Measurements from ENCODE around the gene LRP5. TPM values are rescaled to one million over a fixed set of nuclear protein-coding genes. Genes with fewer than 3 reads are reported as not detected.

Gene LRP5
- total and polyA plus RNA-seq, 9 of the 15 experiments (the other 6 are each of a cell fraction or from before 2014, with no cell fraction given): 0.48 to 44.2 (median 13.5) TPM

GRCh38 chr11:68363776-68364175 lies 51.4 kb downstream of the LRP5 start:
- no peaks in the 10 kb centered on the region for H3K9me1 ChIP-seq (ENCODE audit: control insufficient read depth, insufficient read depth, low read length)
- H3K79me2 ChIP-seq (ENCODE audit: control insufficient read depth, insufficient read depth, low read length): no peaks in the 10 kb centered on the region
- intact Hi-C loops (cut with micrococcal nuclease) (no loop called here), in situ Hi-C loops (cut with MboI) (no loop called here)
- no peak for DNase-seq (ENCODE audit: extremely low read depth in 1 of 4, low spot score in 3 of 4)
- H3K9ac ChIP-seq (ENCODE audit: insufficient read depth in 1 of 2, low read depth in 2 of 2, low read length in 2 of 2): no peak overlapping the region
- no peak overlapping the region for H3K27ac ChIP-seq (ENCODE audit: extremely low read depth, low read depth, low read length)
- H4K20me1 ChIP-seq (replicated peaks; ENCODE audit: control insufficient read depth, insufficient read depth, low read length): no peaks in the 10 kb centered on the region
- ATAC-seq: no peak
- H3K4me3 ChIP-seq: no peak overlapping the region
- BruUV-seq (replicated peaks): no TSS peak
- ChIA-PET POLR2A (interaction anchor here (0.6 to 1.1 kb wide), 2 partner anchors 11 to 49 kb away, joined by 3 to 6 read pairs; no protein-coding TSS in a partner anchor), CTCF (ENCODE audit: low intra/inter-chr PET ratio) (no interaction called here)
- no peak overlapping the region for H2AFZ ChIP-seq (ENCODE audit: low read depth, low read length)
- H3K4me1 ChIP-seq (replicated peaks in 1 of 2; ENCODE audit: control insufficient read depth in 2 of 2, insufficient read depth in 2 of 2, low read length in 2 of 2): peaks cover 0 to 3% of the 10 kb centered on the region in 2 experiments; a peak in 1 of 5 replicates
- H3K4me2 ChIP-seq (ENCODE audit: insufficient read depth, low read length): no peak overlapping the region
- H3K36me3 ChIP-seq (ENCODE audit: control insufficient read depth, insufficient read depth, low read length): peaks cover 35% of the 10 kb centered on the region; the same call in 2 of the 3 replicates
- 87% methylated on average over 5 of the region's 20 CpGs for WGBS (ENCODE audit: insufficient coverage, low coverage, missing lambda C conversion rate)
- TF ChIP-seq ZNF79 (CRISPR knock-in tag; IDR thresholded peaks at IDR 0.05; ENCODE audit: low read depth) (no peak), HOXB6 (CRISPR knock-in tag; IDR thresholded peaks at IDR 0.05; ENCODE audit: borderline replicate concordance) (no peak), MYC (IDR thresholded peaks at IDR 0.05; ENCODE audit: low read depth, low read length) (no peak), MYC (CRISPR knock-in tag; IDR thresholded peaks at IDR 0.05; ENCODE audit: borderline replicate concordance, low read depth) (no peak)
- TF ChIP-seq, protein P1, sequence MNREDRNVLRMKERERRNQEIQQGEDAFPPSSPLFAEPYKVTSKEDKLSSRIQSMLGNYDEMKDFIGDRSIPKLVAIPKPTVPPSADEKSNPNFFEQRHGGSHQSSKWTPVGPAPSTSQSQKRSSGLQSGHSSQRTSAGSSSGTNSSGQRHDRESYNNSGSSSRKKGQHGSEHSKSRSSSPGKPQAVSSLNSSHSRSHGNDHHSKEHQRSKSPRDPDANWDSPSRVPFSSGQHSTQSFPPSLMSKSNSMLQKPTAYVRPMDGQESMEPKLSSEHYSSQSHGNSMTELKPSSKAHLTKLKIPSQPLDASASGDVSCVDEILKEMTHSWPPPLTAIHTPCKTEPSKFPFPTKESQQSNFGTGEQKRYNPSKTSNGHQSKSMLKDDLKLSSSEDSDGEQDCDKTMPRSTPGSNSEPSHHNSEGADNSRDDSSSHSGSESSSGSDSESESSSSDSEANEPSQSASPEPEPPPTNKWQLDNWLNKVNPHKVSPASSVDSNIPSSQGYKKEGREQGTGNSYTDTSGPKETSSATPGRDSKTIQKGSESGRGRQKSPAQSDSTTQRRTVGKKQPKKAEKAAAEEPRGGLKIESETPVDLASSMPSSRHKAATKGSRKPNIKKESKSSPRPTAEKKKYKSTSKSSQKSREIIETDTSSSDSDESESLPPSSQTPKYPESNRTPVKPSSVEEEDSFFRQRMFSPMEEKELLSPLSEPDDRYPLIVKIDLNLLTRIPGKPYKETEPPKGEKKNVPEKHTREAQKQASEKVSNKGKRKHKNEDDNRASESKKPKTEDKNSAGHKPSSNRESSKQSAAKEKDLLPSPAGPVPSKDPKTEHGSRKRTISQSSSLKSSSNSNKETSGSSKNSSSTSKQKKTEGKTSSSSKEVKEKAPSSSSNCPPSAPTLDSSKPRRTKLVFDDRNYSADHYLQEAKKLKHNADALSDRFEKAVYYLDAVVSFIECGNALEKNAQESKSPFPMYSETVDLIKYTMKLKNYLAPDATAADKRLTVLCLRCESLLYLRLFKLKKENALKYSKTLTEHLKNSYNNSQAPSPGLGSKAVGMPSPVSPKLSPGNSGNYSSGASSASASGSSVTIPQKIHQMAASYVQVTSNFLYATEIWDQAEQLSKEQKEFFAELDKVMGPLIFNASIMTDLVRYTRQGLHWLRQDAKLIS (CRISPR knock-in tag; IDR thresholded peaks at IDR 0.05): no peak
- TF ChIP-seq, protein P2, sequence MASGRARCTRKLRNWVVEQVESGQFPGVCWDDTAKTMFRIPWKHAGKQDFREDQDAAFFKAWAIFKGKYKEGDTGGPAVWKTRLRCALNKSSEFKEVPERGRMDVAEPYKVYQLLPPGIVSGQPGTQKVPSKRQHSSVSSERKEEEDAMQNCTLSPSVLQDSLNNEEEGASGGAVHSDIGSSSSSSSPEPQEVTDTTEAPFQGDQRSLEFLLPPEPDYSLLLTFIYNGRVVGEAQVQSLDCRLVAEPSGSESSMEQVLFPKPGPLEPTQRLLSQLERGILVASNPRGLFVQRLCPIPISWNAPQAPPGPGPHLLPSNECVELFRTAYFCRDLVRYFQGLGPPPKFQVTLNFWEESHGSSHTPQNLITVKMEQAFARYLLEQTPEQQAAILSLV (tag; IDR thresholded peaks at IDR 0.05): no peak
- H3K27me3 ChIP-seq (ENCODE audit: control insufficient read depth in 2 of 2, insufficient read depth in 2 of 2, low read length in 2 of 2): no peaks in the 10 kb centered on the region
- no peaks in the 10 kb centered on the region for H3K9me3 ChIP-seq (replicated peaks; ENCODE audit: control insufficient read depth, insufficient read depth, low read depth, low read length)
- no peak for FAIRE-seq

Measured in K562 (cell line).